Panc1 (cell line): ENCODE data around the gene CAPN15.

ENCODE experiments used
- CTCF ChIP-seq: fragments of 450-650 bp; IDR thresholded peaks from 2 replicates; pipeline ENCODE4 v1.5.1; 2017; ENCODE audit warnings: mild to moderate bottlenecking
- POLR2AphosphoS5 ChIP-seq: IDR thresholded peaks from 2 replicates; pipeline ENCODE4 v1.6.1; 2012; ENCODE audit warnings: mild to moderate bottlenecking, low read depth, low read length, moderate library complexity
- REST ChIP-seq, 2 experiments: IDR thresholded peaks; 2 replicates each; pipeline ENCODE4 v1.6.1; 2011 to 2012; ENCODE audit warnings: low read depth in 2 of 2, control low read depth in 1 of 2, low read length in 1 of 2, mild to moderate bottlenecking in 1 of 2, moderate library complexity in 1 of 2; ENCODE audit not compliant: insufficient read depth in 1 of 2

GRCh38 chr16:595094-595528, 67.6 kb downstream of the CAPN15 start:
- TF ChIP-seq CTCF (no peak), POLR2AphosphoS5 (no peak), REST (IDR thresholded peaks at IDR 0.05; ENCODE audit: insufficient read depth in 1 of 2, low read depth in 2 of 2, low read length in 1 of 2) (no peak)
